ENCODE data around the gene MICAL3.

MICAL3 gene

GRCh38 chr22:17970201-17970708 is 54.1 kb downstream of the MICAL3 start:
- Histone ChIP-seq H3K27me3 (ENCODE audit: control insufficient read depth in 5 of 5, insufficient read depth in 4 of 5, low read length in 5 of 5) (no peaks in the 10 kb centered on the region), H3K4me3 (ENCODE audit: low read depth in 1 of 5, low read length in 5 of 5) (no peak overlapping the region), H3K36me3 (ENCODE audit: control insufficient read depth in 5 of 5, insufficient read depth in 5 of 5, low read length in 5 of 5) (peaks cover 0 to 10% (median 0%) of the 10 kb centered on the region in 5 donors), H3K9ac (ENCODE audit: low read length in 5 of 5) (no peak overlapping the region), H3K27ac (ENCODE audit: low read depth, low read length) (peak overlapping the region; percentile 54), H3K4me1 (ENCODE audit: control insufficient read depth in 5 of 5, insufficient read depth in 5 of 5, low read length in 5 of 5) (peaks cover 14 to 67% (median 61%) of the 10 kb centered on the region in 5 donors), H3K9me3 (ENCODE audit: control insufficient read depth in 5 of 5, low read length in 5 of 5) (no peaks in the 10 kb centered on the region)

DNA sequence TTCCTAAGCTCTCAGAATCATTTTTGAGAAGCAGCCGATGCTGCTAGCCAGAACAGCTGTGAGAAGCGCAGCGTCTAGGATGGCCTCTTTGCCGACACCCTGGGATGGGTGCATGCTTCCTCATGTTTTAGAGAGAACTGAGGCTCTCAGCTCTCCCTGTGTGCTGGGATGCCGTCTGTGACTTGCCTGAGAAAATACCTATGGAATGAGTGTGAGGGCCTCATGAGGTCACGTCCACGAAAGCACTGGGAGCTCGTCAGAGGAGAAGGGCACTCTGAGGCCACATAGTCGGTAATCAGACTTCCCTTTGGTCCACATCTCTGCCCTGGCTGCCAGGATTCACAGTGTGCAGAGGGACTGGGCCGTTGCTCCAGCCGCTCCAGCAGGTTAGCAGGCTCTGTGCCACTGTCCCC is 54.7 kb downstream of the MICAL3 start:
- Histone ChIP-seq H3K9me3 (ENCODE audit: control insufficient read depth in 5 of 5, low read length in 5 of 5) (no peaks in the 10 kb centered on the region), H3K36me3 (ENCODE audit: control insufficient read depth in 5 of 5, insufficient read depth in 5 of 5, low read length in 5 of 5) (peaks cover 0 to 10% (median 0%) of the 10 kb centered on the region in 5 donors), H3K9ac (ENCODE audit: low read length in 5 of 5) (peak overlapping the region in 2 of 5 donors; percentile 18 to 26), H3K4me3 (ENCODE audit: low read depth in 1 of 5, low read length in 5 of 5) (no peak overlapping the region), H3K4me1 (ENCODE audit: control insufficient read depth in 5 of 5, insufficient read depth in 5 of 5, low read length in 5 of 5) (peaks cover 14 to 62% (median 58%) of the 10 kb centered on the region in 5 donors), H3K27me3 (ENCODE audit: control insufficient read depth in 5 of 5, insufficient read depth in 4 of 5, low read length in 5 of 5) (no peaks in the 10 kb centered on the region), H3K27ac (ENCODE audit: low read depth, low read length) (peak overlapping the region; percentile 54)

GRCh38 chr22:17968126-17968525 is 56.2 kb downstream of the MICAL3 start:
- Histone ChIP-seq H3K36me3 (ENCODE audit: control insufficient read depth in 5 of 5, insufficient read depth in 5 of 5, low read length in 5 of 5) (peaks cover 0 to 10% (median 0%) of the 10 kb centered on the region in 5 donors), H3K27ac (ENCODE audit: low read depth, low read length) (no peak overlapping the region), H3K27me3 (ENCODE audit: control insufficient read depth in 5 of 5, insufficient read depth in 4 of 5, low read length in 5 of 5) (no peaks in the 10 kb centered on the region), H3K4me3 (ENCODE audit: low read depth in 1 of 5, low read length in 5 of 5) (no peak overlapping the region), H3K9me3 (ENCODE audit: control insufficient read depth in 5 of 5, low read length in 5 of 5) (no peaks in the 10 kb centered on the region), H3K9ac (ENCODE audit: low read length in 5 of 5) (no peak overlapping the region), H3K4me1 (ENCODE audit: control insufficient read depth in 5 of 5, insufficient read depth in 5 of 5, low read length in 5 of 5) (peaks cover 12 to 55% (median 45%) of the 10 kb centered on the region in 5 donors)

DNA sequence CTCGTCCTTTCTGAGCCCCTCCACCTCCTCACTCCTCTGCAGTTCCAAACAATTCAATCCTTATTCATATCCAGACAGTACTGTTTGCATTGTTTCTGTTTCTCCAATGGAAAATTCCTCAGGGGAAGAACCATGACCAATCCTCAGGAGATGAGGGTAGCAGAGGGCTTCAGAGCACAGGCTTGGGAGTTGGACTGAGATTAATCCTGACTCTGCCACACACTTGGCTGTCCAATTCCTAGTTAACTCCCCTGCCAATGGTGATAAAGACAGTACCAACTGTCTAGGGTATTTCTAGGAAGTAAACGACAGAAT is 58.0 kb downstream of the MICAL3 start:
- Histone ChIP-seq H3K9me3 (ENCODE audit: control insufficient read depth in 5 of 5, low read length in 5 of 5) (no peaks in the 10 kb centered on the region), H3K4me1 (ENCODE audit: control insufficient read depth in 5 of 5, insufficient read depth in 5 of 5, low read length in 5 of 5) (peaks cover 3 to 37% (median 28%) of the 10 kb centered on the region in 5 donors), H3K9ac (ENCODE audit: low read length in 5 of 5) (no peak overlapping the region), H3K27me3 (ENCODE audit: control insufficient read depth in 5 of 5, insufficient read depth in 4 of 5, low read length in 5 of 5) (no peaks in the 10 kb centered on the region), H3K4me3 (ENCODE audit: low read depth in 1 of 5, low read length in 5 of 5) (no peak overlapping the region), H3K36me3 (ENCODE audit: control insufficient read depth in 5 of 5, insufficient read depth in 5 of 5, low read length in 5 of 5) (peaks cover 0 to 10% (median 0%) of the 10 kb centered on the region in 5 donors), H3K27ac (ENCODE audit: low read depth, low read length) (no peak overlapping the region)

DNA sequence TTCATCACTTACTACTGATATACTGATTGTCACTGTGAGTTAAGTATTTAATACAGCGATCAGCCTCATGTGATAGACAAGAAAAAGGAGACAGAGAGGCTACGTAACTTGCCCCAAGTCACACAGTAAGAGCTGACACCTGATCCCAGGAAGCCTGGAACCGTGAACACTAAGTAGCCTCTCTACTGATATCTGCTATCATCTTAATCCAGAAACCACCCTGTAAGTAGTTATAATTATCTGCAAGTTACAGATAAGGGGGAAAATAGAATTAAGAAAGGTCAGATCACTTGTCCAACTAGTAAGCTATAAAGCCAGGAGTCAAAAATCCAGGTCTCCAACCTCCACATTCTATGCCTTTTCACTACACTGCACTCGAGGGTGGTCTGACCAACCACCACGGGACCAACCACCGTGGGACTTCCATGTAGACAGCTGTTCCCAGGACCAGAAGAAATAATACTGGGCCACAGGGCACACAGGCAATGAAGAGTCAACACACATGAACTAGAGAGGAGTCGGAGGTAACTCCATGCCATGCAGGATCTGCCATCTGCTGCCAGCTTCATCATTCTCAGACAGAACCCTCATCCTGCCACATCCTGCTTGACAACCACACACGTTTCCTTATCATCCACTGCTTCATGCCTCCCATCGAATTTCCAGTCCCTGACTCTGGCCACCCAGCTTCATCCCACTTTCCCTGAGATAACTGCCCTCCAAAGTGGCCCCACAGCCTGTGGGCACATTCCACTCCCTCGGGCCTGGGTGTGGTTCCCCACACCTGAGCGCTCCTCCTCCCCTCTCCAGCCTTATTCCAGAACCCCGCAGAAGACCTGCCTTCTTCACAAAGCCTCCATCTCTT is 58.6 kb downstream of the MICAL3 start:
- Histone ChIP-seq H3K27me3 (ENCODE audit: control insufficient read depth in 5 of 5, insufficient read depth in 4 of 5, low read length in 5 of 5) (no peaks in the 10 kb centered on the region), H3K4me1 (ENCODE audit: control insufficient read depth in 5 of 5, insufficient read depth in 5 of 5, low read length in 5 of 5) (peaks cover 3 to 33% (median 23%) of the 10 kb centered on the region in 5 donors), H3K4me3 (ENCODE audit: low read depth in 1 of 5, low read length in 5 of 5) (no peak overlapping the region), H3K9me3 (ENCODE audit: control insufficient read depth in 5 of 5, low read length in 5 of 5) (no peaks in the 10 kb centered on the region), H3K36me3 (ENCODE audit: control insufficient read depth in 5 of 5, insufficient read depth in 5 of 5, low read length in 5 of 5) (peaks cover 0 to 10% (median under 1%) of the 10 kb centered on the region in 5 donors), H3K9ac (ENCODE audit: low read length in 5 of 5) (no peak overlapping the region), H3K27ac (ENCODE audit: low read depth, low read length) (no peak overlapping the region)

GRCh38 chr22:17964643-17965042 is 59.7 kb downstream of the MICAL3 start:
- Histone ChIP-seq H3K9me3 (ENCODE audit: control insufficient read depth in 5 of 5, low read length in 5 of 5) (no peaks in the 10 kb centered on the region), H3K4me1 (ENCODE audit: control insufficient read depth in 5 of 5, insufficient read depth in 5 of 5, low read length in 5 of 5) (peaks cover 1 to 25% (median 12%) of the 10 kb centered on the region in 5 donors), H3K9ac (ENCODE audit: low read length in 5 of 5) (no peak overlapping the region), H3K4me3 (ENCODE audit: low read depth in 1 of 5, low read length in 5 of 5) (no peak overlapping the region), H3K27ac (ENCODE audit: low read depth, low read length) (no peak overlapping the region), H3K36me3 (ENCODE audit: control insufficient read depth in 5 of 5, insufficient read depth in 5 of 5, low read length in 5 of 5) (peaks cover 0 to 12% (median 2%) of the 10 kb centered on the region in 5 donors), H3K27me3 (ENCODE audit: control insufficient read depth in 5 of 5, insufficient read depth in 4 of 5, low read length in 5 of 5) (no peaks in the 10 kb centered on the region)

GRCh38 chr22:17964156-17964555 is 60.2 kb downstream of the MICAL3 start:
- Histone ChIP-seq H3K4me1 (ENCODE audit: control insufficient read depth in 5 of 5, insufficient read depth in 5 of 5, low read length in 5 of 5) (peaks cover 0 to 20% (median 8%) of the 10 kb centered on the region in 5 donors), H3K27ac (ENCODE audit: low read depth, low read length) (no peak overlapping the region), H3K36me3 (ENCODE audit: control insufficient read depth in 5 of 5, insufficient read depth in 5 of 5, low read length in 5 of 5) (peaks cover 0 to 10% (median 2%) of the 10 kb centered on the region in 5 donors), H3K9ac (ENCODE audit: low read length in 5 of 5) (no peak overlapping the region), H3K9me3 (ENCODE audit: control insufficient read depth in 5 of 5, low read length in 5 of 5) (no peaks in the 10 kb centered on the region), H3K4me3 (ENCODE audit: low read depth in 1 of 5, low read length in 5 of 5) (no peak overlapping the region), H3K27me3 (ENCODE audit: control insufficient read depth in 5 of 5, insufficient read depth in 4 of 5, low read length in 5 of 5) (no peaks in the 10 kb centered on the region)

DNA sequence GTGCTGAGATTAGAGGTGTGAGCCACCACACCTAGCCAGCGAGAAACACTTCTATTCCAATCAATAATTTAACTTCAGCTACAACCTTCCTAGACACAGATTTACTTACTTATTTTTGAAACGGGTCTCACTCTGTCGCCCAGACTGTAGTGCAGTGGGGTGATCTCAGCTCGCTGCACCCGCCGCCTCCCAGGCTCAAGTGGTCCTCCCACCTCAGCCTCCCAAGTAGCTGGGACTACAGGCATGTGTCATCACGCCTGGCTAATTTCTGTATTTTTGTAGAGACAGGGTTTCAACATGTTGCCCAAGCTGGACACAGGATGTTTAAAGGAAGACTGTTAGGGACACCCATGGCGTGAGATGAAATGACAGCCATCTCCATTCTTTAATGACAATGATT is 61.3 kb downstream of the MICAL3 start:
- H3K27ac ChIP-seq (ENCODE audit: low read depth, low read length): no peak overlapping the region
- peaks cover 0 to 20% (median 10%) of the 10 kb centered on the region in 5 donors for H3K4me1 ChIP-seq (ENCODE audit: control insufficient read depth in 5 of 5, insufficient read depth in 5 of 5, low read length in 5 of 5)

DNA sequence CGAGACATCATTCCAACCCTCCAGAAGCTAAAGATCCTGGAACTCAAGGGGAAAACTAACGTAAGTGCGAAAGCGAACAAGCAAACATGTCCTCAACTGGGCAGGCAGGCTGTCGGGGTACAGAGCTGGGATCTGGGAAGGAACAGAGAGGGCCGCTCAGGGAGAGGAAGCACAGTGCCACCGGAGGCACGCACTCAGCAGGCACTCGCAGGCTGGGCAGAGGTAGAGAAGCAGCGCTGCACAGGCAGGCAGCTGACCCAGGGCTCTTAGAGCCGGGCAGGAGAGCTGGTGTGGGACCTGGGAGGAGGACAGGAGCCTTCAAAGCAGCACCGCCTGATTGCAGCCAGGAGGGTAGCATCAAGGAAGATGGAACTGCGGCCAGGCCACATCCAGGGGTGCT is 62.2 kb downstream of the MICAL3 start:
- Histone ChIP-seq H3K27me3 (ENCODE audit: control insufficient read depth in 5 of 5, insufficient read depth in 4 of 5, low read length in 5 of 5) (no peaks in the 10 kb centered on the region), H3K4me3 (ENCODE audit: low read depth in 1 of 5, low read length in 5 of 5) (no peak overlapping the region), H3K27ac (ENCODE audit: low read depth, low read length) (no peak overlapping the region), H3K4me1 (ENCODE audit: control insufficient read depth in 5 of 5, insufficient read depth in 5 of 5, low read length in 5 of 5) (peaks cover 0 to 20% (median 10%) of the 10 kb centered on the region in 5 donors), H3K9ac (ENCODE audit: low read length in 5 of 5) (no peak overlapping the region), H3K9me3 (ENCODE audit: control insufficient read depth in 5 of 5, low read length in 5 of 5) (no peaks in the 10 kb centered on the region), H3K36me3 (ENCODE audit: control insufficient read depth in 5 of 5, insufficient read depth in 5 of 5, low read length in 5 of 5) (peaks cover 0 to 6% (median 2%) of the 10 kb centered on the region in 5 donors)

More for the DNA sequence above, 61.3 kb downstream of the MICAL3 start:
- Histone ChIP-seq H3K36me3 (ENCODE audit: control insufficient read depth in 5 of 5, insufficient read depth in 5 of 5, low read length in 5 of 5) (peaks cover 0 to 6% (median 2%) of the 10 kb centered on the region in 5 donors), H3K9me3 (ENCODE audit: control insufficient read depth in 5 of 5, low read length in 5 of 5) (no peaks in the 10 kb centered on the region), H3K9ac (ENCODE audit: low read length in 5 of 5) (no peak overlapping the region), H3K27me3 (ENCODE audit: control insufficient read depth in 5 of 5, insufficient read depth in 4 of 5, low read length in 5 of 5) (no peaks in the 10 kb centered on the region), H3K4me3 (ENCODE audit: low read depth in 1 of 5, low read length in 5 of 5) (no peak overlapping the region)

DNA sequence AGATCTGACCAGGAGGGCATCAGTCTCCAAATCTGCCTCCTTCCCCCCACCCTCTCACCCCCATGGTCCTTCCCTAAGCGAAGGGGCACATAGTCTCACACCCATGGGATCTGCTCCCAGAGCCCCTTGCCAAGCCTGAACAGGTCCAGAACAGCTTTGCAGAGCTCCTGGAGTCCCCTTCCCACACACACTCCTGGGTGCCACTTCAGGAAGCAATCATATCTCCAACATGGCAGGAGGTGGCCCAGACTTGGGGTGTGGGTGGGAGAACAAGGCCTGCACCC is 63.0 kb downstream of the MICAL3 start:
- Histone ChIP-seq H3K4me1 (ENCODE audit: control insufficient read depth in 5 of 5, insufficient read depth in 5 of 5, low read length in 5 of 5) (peaks cover 0 to 18% (median 8%) of the 10 kb centered on the region in 5 donors), H3K27me3 (ENCODE audit: control insufficient read depth in 5 of 5, insufficient read depth in 4 of 5, low read length in 5 of 5) (no peaks in the 10 kb centered on the region), H3K4me3 (ENCODE audit: low read depth in 1 of 5, low read length in 5 of 5) (no peak overlapping the region), H3K9me3 (ENCODE audit: control insufficient read depth in 5 of 5, low read length in 5 of 5) (no peaks in the 10 kb centered on the region), H3K9ac (ENCODE audit: low read length in 5 of 5) (no peak overlapping the region), H3K36me3 (ENCODE audit: control insufficient read depth in 5 of 5, insufficient read depth in 5 of 5, low read length in 5 of 5) (peaks cover 0 to 8% (median 2%) of the 10 kb centered on the region in 5 donors), H3K27ac (ENCODE audit: low read depth, low read length) (no peak overlapping the region)
